Measurements from ENCODE around the gene PLEKHF1.

DNA sequence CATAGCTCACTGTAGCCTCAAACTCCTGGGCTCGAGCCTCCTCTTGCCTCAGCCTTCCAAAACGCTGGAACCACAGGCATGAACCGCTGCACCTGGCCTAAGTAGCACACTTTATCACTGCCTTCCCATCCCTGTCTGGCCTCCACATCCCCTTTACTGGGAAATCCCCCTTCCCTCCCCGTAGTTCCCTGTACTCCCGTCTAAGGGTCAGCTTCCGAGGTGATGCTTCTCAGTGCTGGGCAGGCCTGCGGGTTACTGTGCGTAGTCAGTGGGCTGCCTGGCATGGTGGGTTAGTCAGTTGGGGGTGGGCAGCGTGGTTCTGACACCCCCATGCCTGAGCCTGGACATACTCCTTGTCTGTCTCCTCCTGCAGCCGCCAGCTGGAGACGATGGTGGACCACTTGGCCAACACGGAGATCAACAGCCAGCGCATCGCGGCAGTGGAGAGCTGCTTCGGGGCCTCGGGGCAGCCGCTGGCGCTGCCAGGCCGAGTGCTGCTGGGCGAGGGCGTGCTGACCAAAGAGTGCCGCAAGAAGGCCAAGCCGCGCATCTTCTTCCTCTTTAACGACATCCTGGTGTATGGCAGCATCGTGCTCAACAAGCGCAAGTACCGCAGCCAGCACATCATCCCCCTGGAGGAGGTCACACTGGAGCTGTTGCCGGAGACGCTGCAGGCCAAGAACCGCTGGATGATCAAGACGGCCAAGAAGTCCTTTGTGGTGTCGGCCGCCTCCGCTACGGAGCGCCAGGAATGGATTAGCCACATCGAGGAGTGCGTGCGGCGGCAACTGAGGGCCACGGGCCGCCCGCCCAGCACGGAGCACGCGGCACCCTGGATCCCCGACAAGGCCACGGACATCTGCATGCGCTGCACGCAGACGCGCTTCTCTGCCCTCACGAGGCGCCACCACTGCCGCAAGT is 8.4 kb downstream of the PLEKHF1 start:
- no peak for TF ChIP-seq EZH2 (IDR thresholded peaks at IDR 0.05)
- no peak for TF ChIP-seq POLR2AphosphoS5 (IDR thresholded peaks at IDR 0.05; ENCODE audit: borderline replicate concordance, low read depth, low read length)
